CD4-positive, alpha-beta T cell treated with Interferon alpha-2 for 1 hour (primary cell): Measurements from ENCODE around the gene APOB.
A peak's percentile ranks its signal among the peaks of the same experiment; 100 is the strongest.

Experiments
- DNase-seq, 2 donors: peaks; one replicate each; pipeline ENCODE4 v3.0.0-alpha.2; 2020 to 2022

APOB gene

DNA sequence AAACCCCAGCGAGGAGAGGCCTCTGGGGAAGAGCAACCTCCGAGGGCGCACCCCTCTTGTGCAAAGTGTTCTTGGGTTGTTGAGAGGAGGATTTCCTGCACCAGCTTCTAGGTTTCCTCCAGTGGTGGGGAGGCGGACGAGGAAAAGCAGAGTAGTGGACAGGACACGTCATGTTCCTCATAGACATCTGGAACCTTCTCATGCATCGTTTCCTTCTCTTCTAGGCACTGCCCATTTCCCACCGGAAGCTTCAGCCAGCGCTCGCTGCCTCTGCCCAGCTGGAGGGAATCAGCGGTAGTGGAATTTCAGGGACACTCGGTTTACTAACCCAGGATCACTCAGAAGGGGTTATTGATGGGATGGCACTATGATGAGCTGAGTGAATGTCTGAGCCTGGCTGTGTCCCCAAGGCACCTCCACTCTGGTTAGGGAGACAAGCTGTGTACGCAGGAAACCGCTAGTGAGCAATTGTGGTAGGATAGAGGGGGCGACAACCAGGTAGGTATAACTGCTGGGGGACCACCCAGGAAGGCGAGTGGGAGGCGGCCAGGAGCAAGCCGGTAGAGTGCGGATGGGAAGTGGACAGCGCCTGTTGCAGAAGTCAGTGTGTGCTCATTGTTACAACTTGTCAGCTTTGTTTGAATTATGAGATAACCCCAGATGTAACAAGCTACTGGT lies 960 bp upstream of the APOB start:
- no peak for DNase-seq

DNA sequence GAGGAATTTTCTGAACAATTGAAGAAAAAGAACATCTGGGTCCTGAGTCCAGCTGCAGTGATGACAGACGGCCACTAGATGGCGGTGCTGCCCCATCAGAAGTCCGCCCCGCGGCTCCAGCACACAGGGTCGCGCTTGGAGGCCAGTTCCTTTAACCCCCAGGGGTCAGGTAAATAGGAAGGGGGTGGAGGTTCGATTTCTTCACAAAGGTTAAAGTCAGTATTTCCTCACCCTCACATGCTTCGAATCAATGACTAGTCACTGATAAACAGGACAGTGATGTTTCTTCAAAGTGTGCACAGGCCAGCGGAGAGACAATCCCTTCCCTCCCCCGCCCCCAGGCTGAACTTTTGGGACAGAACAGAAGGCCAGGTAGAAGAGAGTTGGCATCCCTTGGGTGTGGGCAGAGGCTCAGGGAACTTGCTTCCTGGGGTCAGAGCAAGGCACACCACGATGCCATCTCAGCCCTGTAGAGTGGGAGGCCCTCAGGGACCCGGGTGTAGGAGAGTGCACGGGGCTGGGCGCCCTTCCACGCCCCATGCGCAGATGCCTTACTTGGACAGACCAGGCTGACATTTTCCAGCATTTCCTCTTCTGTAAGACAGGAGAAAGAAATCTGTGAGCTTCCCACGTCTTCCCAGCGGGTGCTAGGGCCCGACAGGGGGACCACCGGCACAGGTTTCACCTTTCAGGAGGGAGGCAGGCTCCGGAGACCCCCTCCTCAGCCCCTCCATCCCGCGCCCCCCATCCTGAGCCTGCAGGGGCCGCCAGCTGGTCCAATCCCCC lies 722 bp downstream of the APOB start:
- peak; percentile 25 to 41 for DNase-seq

DNA sequence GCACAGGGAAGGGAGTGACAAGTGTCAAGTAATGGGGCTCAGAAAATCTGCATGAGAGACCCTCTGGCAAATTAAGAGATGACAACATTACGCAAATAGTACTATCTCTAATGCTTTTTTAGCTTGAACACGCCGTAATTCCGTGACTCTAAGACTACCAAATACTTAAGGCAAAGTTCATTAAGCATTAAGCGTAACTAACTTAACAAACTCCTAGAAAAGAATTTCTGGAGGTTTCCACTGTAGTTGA lies 1.2 kb downstream of the APOB start:
- no peak for DNase-seq

DNA sequence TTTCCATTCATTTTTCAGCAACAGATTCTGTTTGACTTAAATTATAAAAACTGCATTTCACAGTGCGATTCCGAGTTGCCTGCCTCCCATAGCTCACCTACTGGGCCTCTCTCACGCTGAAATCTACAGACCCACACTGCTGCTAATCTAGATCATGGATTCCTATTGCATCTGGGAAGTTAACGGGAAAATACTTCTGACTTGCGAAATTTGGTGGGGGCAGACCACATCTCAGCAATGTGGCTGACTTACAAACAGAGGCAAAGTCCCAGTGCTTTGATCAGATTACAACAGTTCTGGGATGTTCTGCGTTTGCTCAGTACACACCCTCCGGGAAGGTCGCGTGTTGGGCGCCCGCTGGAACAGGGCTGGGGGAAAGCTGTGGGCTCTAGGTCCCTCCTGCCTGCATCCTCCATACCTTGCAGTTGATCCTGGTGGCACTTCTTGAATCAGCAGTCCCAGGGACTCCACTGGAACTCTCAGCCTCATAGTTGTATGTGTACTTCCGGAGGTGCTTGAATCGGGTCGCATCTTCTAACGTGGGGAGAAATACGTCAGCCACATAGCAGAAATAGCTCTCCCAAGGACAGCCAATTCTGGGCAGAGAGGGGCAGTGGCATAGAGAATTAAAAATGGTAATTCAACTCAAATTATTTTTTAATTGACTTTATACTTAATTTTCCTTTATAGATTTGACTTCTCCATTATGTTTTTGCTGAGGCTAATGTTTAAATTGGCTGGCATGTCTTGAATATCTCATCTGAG lies 1.7 kb downstream of the APOB start:
- DNase-seq = no peak

DNA sequence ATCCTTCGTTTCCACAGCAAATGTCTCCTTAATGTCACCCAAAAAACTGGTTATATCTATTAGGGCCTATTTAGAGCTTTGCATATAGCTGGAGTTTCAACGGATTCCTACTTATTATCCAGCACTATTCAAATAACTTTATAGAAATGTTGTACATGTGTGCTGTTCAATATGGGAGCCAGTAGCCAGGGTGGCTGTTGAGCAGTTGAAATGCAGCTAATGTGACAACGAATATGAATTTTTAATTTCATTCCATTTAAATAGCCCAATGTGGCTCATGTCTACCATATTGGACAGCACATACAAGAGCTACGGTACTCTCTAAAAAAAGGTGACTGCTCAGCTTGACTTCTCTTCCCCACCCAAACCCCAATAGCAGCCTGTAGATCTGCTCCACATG lies 2.4 kb downstream of the APOB start:
- no peak for DNase-seq

DNA sequence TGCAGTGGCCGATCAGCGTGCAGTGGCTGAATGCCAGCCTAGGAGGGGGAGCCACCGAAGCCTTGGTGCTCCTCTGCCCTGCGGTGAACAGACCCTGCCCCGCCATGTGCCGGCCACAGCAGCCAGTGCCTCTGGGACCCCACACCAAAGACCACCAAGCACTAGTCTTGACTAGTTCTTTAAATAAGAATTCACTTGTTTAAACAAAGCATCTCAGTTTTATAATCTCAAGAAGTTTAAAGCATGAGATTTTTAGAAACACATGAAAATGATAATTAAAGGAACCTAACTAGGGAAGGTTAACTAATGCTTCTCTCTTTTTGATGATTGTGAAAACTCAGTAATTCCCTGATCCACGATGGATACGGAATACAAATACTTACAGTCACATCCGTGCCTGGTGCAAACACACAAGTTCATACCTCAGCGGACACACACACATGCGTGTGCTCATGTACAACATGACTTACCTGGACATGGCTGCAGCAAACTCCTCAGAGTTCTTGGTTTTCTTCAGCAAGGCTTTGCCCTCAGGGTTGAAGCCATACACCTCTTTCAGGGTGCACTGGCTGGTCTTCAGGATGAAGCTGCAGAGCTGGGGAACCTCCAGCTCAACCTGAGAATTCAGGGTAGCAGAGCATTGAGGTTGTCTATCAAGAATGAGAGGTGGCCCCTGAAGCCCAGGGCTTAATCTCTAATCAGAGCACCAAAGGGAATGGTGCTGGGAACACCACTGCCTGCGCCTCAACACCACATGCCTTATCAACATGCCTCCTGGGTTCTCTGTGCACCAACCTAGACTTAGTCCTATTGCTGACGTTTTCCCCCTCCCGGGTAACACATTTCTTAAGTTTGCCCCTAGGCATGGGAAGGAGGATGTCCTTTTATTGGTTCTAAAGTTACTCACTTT lies 3.1 kb downstream of the APOB start:
- DNase-seq = no peak

DNA sequence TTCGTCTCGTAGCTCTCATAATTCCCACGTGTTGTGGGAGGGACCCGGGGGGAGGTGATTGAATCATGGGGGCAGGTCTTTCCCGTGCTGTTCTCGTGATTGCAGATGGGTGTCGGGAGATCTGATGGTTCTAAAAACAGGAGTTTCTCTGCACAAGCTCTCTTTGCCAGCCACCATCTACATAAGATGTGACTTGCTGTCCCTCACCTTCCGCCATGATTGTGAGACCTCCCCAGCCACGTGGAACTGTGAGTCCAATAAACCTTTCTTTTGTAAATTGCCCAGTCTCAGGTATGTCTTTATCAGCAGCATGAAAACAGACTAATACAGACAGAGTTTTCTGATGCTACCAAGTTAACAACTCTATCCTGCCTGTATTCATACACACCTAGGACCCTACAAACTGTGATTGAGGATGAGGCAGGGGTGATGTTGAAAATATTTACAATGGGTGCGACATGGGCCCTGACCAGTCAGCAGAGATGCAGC lies 3.9 kb downstream of the APOB start:
- DNase-seq = no peak

DNA sequence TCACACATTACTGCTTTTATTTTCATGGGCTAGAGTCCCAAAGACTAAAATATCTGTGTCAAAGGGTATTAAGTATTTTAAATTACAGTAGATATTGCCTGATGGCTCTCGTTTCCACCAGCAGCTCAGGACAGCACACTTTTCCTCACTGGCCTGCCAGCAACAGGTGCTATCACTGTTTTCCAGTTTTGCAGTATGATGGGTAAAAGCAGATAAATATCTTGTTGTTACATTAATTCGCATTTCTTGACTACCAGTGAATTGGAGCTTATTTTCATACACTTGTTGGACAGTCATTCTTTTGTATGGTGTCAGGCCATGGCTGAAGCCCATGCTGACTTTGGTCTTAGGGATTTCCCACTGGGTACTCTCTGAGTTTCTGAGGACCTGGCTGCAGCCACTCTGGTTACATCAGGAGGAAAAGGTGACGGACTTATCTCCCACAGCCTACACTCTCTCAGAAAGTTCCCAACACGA lies 4.8 kb downstream of the APOB start:
- DNase-seq = no peak

DNA sequence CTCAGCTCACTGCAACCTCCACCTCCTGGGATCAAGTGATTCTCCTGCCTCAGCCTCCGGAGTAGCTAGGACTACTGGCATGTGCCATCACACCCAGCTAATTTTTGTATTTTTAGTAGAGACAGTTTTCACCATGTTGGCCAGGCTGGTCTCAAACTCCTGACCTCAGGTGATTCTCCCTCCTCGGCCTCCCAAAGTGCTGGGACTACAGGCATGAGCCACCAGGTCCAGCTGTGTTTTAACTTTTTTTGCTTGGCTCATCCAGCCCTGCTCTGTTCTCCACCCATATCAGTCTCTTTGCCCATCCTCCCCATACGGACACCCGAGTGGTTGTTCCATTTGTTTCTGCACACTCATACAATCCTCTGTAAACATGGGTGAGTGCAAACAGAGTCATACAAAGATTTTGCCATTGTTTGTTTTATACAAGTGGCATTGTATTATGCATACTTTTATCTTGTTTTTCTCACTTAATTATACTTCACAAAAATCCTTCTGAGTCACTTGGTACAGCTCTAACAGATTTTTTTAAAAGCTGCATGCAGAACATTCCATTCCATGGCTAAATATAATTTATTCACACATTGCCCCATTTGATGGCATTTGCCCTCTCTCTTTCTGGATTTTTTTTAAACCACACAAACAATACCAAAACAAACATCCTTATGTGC lies 5.3 kb downstream of the APOB start:
- no peak for DNase-seq

DNA sequence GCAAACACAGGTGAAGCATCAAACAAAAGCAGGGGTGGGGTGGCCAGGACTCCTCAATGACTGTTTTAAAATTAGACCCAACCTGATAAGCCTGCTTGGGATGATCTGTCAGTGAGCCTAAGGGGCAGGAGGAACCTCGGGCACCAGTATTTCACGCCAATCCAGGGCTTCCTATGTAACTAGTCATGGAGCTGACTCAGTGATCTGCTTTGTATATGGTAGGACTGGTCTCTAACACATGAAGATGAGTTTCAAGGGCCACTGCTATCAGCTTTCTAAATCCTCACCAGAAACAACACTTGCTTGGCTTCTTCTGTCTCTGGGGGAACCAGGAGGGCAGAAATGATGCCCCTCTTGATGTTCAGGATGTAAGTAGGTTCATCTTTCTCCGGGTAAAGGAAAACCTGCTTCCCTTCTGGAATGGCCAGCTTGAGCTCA lies 6.2 kb downstream of the APOB start:
- DNase-seq = no peak

DNA sequence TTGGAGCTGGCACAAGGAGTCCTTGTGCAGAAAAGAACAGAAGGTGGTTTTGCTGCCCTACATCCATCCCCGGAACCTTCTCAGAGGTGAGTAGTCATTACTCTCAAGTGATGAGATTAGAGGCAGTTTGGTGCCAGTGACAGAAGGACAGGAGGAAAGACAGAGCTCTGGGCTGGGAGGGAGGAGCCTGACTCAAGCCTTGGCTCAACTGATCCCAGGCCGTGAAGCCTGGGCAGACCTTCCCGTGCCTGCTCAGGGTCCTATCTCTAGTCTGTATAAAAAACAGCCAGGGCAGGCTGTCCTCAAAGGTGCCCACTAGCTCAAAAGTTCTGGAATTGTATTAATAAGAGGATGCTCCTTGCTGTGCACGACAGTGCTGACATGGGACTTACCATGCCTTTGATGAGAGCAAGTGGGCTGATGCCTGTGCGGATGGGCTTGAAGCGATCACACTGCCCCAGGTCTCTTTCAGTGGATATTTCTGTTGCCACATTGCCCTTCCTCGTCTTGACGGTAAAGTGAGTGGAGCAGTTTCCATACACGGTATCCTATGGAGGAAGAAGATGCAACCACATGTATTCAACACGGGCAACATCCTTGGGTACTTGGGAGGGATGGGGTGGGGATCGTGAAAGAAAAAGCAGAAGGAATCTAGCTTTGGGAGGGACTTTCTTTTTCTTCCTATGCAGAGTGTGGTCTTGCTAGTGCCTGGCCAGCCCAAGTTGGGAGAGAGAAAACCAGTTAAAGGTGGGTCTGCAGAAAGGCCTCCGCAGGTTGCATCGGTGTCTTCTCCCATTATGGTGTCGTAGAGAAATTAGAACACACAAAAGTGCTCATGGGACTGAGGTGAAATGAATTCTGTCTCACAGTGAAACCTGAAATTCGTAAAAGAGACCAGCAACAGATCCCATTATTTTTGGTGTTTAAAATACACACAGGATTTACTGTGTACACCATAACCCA lies 6.9 kb downstream of the APOB start:
- no peak for DNase-seq

DNA sequence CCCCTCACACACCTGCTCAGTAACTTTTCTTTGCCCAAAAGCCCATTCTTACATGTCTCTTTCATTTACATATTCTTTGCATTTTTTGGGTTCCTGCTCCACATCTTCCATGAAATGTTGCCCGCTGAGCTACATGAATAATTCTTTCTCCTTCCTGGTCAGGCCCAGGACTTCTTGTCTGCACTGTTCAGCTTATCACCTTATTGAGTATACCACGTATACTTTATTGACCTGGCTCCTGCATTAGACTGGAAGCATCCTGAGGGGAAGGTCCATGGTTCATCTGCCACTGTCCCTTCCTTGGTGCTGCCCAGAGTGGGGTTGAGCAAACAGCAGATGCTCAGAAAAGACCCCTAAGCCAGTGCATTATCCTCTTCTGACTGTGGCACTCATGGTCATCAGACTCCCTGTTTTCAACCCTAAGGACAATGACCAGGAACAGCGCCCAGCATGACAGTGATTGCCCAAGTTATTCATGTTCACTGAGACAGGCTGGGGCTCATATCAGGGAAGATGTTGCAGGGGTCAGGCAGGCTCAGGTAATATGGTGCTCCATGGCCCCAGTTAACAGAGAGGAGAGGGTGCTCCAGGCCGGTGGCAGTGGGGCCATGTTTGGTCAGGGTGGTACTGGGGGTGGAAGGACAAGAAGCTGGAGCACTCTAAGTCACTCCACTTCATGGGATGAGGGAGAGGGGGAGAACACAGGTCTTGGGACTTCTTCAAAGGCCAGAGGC lies 7.7 kb downstream of the APOB start:
- no peak for DNase-seq

DNA sequence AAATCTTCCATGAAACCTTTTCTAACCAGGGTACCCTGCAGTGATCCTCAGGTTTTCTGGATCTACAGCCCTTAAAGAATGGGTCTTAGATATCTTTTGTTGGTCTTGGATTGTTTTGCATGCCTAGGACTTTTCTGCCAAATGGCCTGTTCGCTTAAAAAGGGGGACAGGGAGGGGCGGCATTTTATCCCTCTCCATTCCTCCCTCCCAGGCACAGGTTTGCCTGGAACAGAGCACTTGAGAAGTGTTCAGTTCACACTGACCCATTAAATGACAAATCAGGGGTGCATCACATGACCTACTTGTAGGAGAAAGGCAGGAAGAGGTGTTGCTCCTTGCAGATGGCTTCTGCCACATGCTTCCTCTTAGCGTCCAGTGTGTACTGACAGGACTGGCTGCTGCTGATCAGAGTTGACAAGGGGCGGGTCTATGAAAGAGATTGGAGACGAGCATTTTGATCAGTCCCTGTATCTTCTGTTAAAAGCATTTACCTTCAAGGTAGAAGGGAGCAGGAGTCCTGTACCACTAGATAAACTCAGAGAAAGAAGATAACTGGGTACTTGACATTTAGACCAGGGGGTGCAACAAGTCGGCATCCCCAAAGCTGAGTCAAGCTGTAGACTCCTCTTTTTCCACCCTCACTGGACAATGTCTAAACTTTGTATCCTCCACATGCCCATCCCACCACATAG lies 8.4 kb downstream of the APOB start:
- no peak for DNase-seq

DNA sequence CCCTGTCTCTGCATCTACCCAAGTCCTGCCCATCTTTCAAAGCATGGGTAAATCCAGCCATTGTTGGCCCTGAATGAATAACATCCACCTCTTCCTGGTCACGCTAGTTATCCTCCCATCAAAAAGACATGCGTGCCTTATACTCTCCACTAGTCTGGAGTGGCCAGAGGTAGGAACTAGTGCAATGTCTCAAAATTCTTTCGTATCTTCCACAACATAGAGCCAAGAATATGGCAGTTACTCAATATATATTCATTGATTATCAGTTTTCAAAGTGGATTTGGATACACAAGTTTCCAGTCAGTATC lies 8.9 kb downstream of the APOB start:
- DNase-seq = no peak

DNA sequence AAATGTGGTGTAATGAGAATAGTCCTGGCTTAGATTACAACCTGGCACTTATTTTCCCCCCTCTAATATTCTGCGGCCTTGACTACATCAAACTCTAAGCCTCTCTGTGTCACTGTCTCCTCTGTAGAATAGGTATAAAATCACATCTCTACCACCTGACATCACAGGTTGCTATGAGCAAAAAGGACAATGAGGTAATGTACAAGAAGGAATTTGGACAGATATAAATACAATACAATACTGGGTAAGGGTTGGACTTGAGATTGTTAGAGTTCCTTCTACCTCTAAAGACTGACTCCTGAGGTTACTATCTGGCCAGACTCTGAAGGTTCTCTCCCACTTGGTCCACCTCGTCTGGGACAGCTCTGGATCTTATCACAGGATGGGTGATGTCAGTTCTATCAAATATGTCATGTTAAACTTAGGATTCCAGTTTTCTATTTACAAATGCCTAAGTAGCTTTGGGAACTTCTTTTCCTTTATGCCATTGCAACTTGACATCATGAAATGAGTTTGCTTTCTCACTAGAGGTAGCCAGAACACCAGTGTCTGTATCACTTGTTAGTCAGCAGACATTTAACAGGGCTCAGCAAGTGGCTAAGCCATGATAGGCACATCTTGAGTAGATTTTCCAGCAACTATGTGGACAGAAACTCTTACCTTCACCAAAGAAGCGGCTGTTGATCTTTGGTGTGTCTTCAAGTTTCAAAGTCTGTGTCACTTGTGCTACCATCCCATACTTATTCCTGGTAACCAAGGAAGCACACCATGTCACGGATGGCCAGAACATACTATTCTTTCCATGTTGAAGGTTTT lies 9.5 kb downstream of the APOB start:
- no peak for DNase-seq

DNA sequence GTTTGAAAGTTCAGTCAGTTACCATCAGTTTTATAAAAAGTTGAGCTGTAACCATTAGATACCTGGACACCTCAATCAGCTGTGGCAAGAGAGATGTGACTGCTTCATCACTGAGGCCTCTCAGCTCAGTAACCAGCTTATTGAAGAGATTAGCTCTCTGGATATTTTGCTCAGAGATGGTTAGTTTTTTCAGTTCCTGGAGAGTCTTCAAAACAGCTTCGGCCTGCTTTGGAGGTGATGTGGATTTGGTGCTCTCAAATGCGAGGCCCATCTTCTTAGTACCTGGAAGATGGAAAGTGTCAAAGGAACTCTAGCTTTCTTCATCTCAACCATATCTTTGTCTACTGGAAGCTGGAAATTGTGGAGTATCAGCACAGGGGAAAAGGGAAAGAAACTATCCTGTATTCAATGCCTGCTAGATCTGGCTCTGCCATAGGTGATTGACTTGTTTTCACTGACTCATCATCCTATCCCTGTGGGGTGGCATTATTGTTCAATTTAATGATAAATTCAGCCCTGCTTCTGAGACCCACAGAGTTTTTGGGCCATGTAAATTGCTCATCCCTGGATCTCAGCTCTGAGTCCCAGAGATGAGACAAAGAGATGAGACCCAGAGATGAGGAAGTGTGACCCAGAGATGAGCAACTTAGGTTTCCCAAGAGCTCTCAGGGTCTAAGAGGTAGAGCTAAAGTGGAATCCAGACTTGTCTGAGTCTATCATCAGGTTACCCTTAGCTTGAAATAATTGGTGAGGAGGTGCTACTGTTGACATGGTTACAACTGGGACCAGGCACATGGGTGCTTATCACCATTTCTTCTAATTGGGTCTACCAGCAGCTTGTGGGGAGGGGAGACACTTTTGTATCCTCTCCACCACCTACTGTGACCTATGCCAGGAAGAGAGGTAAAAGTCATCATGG lies 10.4 kb downstream of the APOB start:
- DNase-seq = no peak

DNA sequence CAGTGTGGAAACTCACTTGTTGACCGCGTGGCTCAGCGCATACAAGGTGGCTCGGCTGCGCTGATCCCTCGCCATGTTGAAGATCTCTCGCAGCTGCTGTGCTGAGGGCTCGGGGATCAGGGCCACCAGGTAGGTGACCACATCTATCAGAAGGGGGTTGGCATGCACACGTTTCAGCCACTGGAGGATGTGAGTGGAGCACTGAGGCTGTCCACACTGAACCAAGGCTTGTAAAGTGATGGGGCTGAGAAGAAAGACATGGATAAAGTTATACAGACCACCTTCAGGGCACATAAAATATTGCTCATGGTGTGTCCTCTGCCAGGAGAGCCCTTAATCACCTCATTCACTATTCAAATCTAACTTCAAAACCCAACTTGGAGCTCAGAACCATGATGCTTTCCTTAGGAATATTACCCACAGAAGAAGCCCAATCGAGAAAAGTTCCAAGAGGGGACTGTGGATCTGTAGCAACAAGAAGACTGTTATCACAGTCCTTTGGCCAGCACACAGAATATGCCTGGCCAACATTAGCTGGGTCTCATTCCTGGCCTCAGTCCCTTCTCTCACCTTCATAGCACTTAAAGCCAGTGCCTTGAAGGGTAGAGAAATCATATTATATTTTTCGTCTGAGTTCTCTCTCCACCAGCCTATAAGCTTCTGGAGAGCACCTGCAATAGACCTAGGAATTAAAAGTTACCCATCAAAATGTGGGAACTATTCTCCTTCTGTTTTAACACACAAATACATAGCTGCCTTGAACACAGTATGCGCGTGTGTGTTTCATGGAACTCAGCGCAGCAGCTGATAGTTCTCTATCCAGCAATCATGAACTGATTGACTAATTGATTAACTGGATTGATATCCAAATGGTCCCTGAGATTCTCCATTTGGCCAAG lies 11.3 kb downstream of the APOB start:
- DNase-seq = no peak
